Breast epithelium (tissue), 3 donors: ENCODE data around the gene IL1F10.

Experiments used
- POLR2A ChIP-seq: fragments of 450-650 bp; IDR thresholded peaks from one replicate; pipeline ENCODE4 v1.6.1; 2016; ENCODE audit warnings: antibody characterized with exemption, mild to moderate bottlenecking, moderate library complexity
- POLR2AphosphoS5 ChIP-seq, 3 donors: sonication (generic); formaldehyde crosslinking; IDR thresholded peaks; one replicate each; pipeline ENCODE4 v1.6.1; 2017; ENCODE audit warnings: antibody characterized with exemption in 3 of 3

DNA sequence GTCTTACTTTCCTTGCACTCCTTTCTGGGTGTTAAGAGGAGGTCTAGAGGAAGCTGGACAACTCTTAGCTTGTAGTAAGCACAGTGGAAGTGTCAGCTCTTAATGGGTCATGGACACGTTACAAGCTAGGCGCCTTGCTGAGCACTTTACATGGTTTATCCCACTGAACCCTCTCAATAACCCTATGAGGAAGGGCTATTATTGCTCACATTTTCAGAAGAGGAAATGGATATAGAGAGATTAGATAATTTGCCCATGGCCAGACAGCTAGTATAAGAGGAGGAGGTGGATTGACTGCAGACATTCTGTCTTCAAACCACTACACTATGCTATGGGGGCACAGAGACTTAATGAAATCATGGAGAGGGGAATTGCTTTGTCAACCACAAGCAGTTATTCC, 51.3 kb downstream of the IL1F10 start:
- TF ChIP-seq POLR2A (no peak), POLR2AphosphoS5 (IDR thresholded peaks at IDR 0.05) (no peak)
